WTC11 (cell line): ENCODE measurements around the gene SENP1. TPM values are rescaled to one million over a fixed set of nuclear protein-coding genes. Genes with fewer than 3 reads are reported as not detected.
"Not testable (repeated sequence)": the region's sequence is repeated elsewhere in the genome, so short reads cannot be mapped to it uniquely, and the experiment has no call there.

Experiments
- ATAC-seq: fragments of 200-7000 bp; cut with Tn5 transposase; 2 replicates; pipeline ENCODE4 v1.10.0; 2021; ENCODE audit warnings: mild to moderate bottlenecking, moderate library complexity
- CTCF ChIA-PET: fragments of 300-600 bp; sonication (Branson Sonifier 250); formaldehyde crosslinking; loops from one replicate; lab custom pipeline; 2021; ENCODE audit warnings: antibody characterized with exemption; lab: Charles Lee
- POLR2A ChIA-PET: fragments of 350-600 bp; sonication (Branson Sonifier 250); formaldehyde crosslinking; loops from one replicate; lab custom pipeline; 2021; ENCODE audit warnings: antibody characterized with exemption; lab: Charles Lee
- DNase-seq: peaks from one replicate; pipeline ENCODE4 v3.0.0; 2021; ENCODE audit warnings: low spot score
- H3K27ac Mint-ChIP-seq: 2 replicates; pipeline ENCODE4 v1.8.0; 2021; ENCODE audit warnings: mixed read lengths
- H3K27me3 Mint-ChIP-seq: 2 replicates; pipeline ENCODE4 v1.8.0; 2021; ENCODE audit warnings: low read depth, mild to moderate bottlenecking, moderate library complexity, mixed read lengths
- H3K36me3 Mint-ChIP-seq: 2 replicates; pipeline ENCODE4 v1.8.0; 2021; ENCODE audit warnings: mixed read lengths
- H3K4me1 Mint-ChIP-seq: 2 replicates; pipeline ENCODE4 v1.8.0; 2022; ENCODE audit warnings: mixed read lengths
- H3K4me3 Mint-ChIP-seq: 2 replicates; pipeline ENCODE4 v1.8.0; 2021; ENCODE audit warnings: mild to moderate bottlenecking, moderate library complexity, mixed read lengths
- H3K9me3 Mint-ChIP-seq: 2 replicates; pipeline ENCODE4 v1.8.0; 2021; ENCODE audit warnings: mixed read lengths
- EMX1 ChIP-seq: fragments of 250-450 bp; sonication (Bioruptor Pico); IDR thresholded peaks from 2 replicates; pipeline ENCODE4 v1.8.0; 2021; ENCODE audit warnings: mild to moderate bottlenecking
- ETV6 ChIP-seq: sonication (generic); formaldehyde crosslinking; IDR thresholded peaks from 2 replicates; pipeline ENCODE4 v1.8.1; 2022; ENCODE audit warnings: mild to moderate bottlenecking, missing genetic modification reagents
- FOXJ3 ChIP-seq: sonication (generic); formaldehyde crosslinking; IDR thresholded peaks from 2 replicates; pipeline ENCODE4 v1.9.0; 2021; ENCODE audit warnings: missing genetic modification reagents, mild to moderate bottlenecking, borderline replicate concordance
- HMGA2 ChIP-seq: fragments of 250-450 bp; sonication (Bioruptor Pico); IDR thresholded peaks from 2 replicates; pipeline ENCODE4 v1.4.0; 2021; ENCODE audit warnings: mild to moderate bottlenecking, moderate library complexity
- IRF2 ChIP-seq: sonication (generic); formaldehyde crosslinking; IDR thresholded peaks from 2 replicates; pipeline ENCODE4 v1.8.0; 2022; ENCODE audit warnings: low read depth, missing genetic modification reagents, borderline replicate concordance
- JAZF1 ChIP-seq: fragments of 250-450 bp; sonication (Bioruptor Pico); IDR thresholded peaks from 2 replicates; pipeline ENCODE4 v1.9.0; 2021; ENCODE audit warnings: moderate library complexity, mild to moderate bottlenecking, inconsistent platforms
- MYBL2 ChIP-seq: sonication (generic); formaldehyde crosslinking; IDR thresholded peaks from 2 replicates; pipeline ENCODE4 v1.8.1; 2023; ENCODE audit warnings: mild to moderate bottlenecking, moderate library complexity, missing genetic modification reagents
- NR1H2 ChIP-seq: sonication (generic); formaldehyde crosslinking; IDR thresholded peaks from 2 replicates; pipeline ENCODE4 v1.9.0; 2021; ENCODE audit warnings: mild to moderate bottlenecking, moderate library complexity, missing genetic modification reagents
- NR2C2 ChIP-seq: sonication (generic); formaldehyde crosslinking; IDR thresholded peaks from 2 replicates; pipeline ENCODE4 v1.8.0; 2022; ENCODE audit warnings: mild to moderate bottlenecking, missing genetic modification reagents
- NR3C1 ChIP-seq: sonication (generic); formaldehyde crosslinking; conservative IDR thresholded peaks from 2 replicates; pipeline ENCODE4 v1.8.1; 2023; ENCODE audit warnings: low read depth, mild to moderate bottlenecking, missing genetic modification reagents
- RORB ChIP-seq: fragments of 250-450 bp; sonication (Bioruptor Pico); IDR thresholded peaks from 2 replicates; pipeline ENCODE4 v1.9.0; 2021; ENCODE audit warnings: mild to moderate bottlenecking
- TEAD4 ChIP-seq: sonication (generic); formaldehyde crosslinking; IDR thresholded peaks from 2 replicates; pipeline ENCODE4 v1.8.0; 2022; ENCODE audit warnings: mild to moderate bottlenecking, missing genetic modification reagents
- ZBTB21 ChIP-seq: sonication (generic); formaldehyde crosslinking; IDR thresholded peaks from 2 replicates; pipeline ENCODE4 v1.8.1; 2023; ENCODE audit warnings: mild to moderate bottlenecking, missing genetic modification reagents, borderline replicate concordance
- ZNF138 ChIP-seq: sonication (generic); formaldehyde crosslinking; conservative IDR thresholded peaks from 2 replicates; pipeline ENCODE4 v1.8.1; 2022; ENCODE audit warnings: mild to moderate bottlenecking, moderate library complexity, missing genetic modification reagents
- ZNF219 ChIP-seq: sonication (generic); formaldehyde crosslinking; IDR thresholded peaks from 2 replicates; pipeline ENCODE4 v1.8.0; 2023; ENCODE audit warnings: missing genetic modification reagents, mild to moderate bottlenecking, borderline replicate concordance
- ZNF317 ChIP-seq: sonication (generic); formaldehyde crosslinking; IDR thresholded peaks from 2 replicates; pipeline ENCODE4 v1.8.1; 2023; ENCODE audit warnings: low read depth, mild to moderate bottlenecking, moderate library complexity, missing genetic modification reagents, borderline replicate concordance
- ZNF671 ChIP-seq: fragments of 250-450 bp; sonication (Bioruptor Pico); IDR thresholded peaks from 2 replicates; pipeline ENCODE4 v1.8.0; 2021; ENCODE audit warnings: mild to moderate bottlenecking
- total RNA-seq: library from RNA; stranded (reverse); gene quantifications from 3 replicates; pipeline ENCODE4 v1.2.3, GENCODE V29; 2021
- TF ChIP-seq, protein P1 (sequence below): sonication (generic); formaldehyde crosslinking; IDR thresholded peaks from 2 replicates; pipeline ENCODE4 v1.8.1; 2022; ENCODE audit warnings: low read depth, missing genetic modification reagents, borderline replicate concordance
- TF ChIP-seq, protein P2 (sequence below): fragments of 250-450 bp; sonication (Bioruptor Pico); IDR thresholded peaks from 2 replicates; pipeline ENCODE4 v1.8.0; 2021; ENCODE audit warnings: mild to moderate bottlenecking
- TF ChIP-seq, protein P3 (sequence below): sonication (generic); formaldehyde crosslinking; IDR thresholded peaks from 2 replicates; pipeline ENCODE4 v1.8.0; 2022; ENCODE audit warnings: mild to moderate bottlenecking, missing genetic modification reagents
- TF ChIP-seq, protein P4 (sequence below): sonication (generic); formaldehyde crosslinking; conservative IDR thresholded peaks from 2 replicates; pipeline ENCODE4 v1.8.1; 2023; ENCODE audit warnings: mild to moderate bottlenecking, low read depth, missing genetic modification reagents, moderate library complexity
- TF ChIP-seq, protein P5 (sequence below): fragments of 250-450 bp; sonication (Bioruptor Pico); IDR thresholded peaks from 2 replicates; pipeline ENCODE4 v1.9.0; 2021; ENCODE audit warnings: mild to moderate bottlenecking

Gene SENP1
- total RNA-seq, 1 experiment from 2014 or later = 20.4 TPM

DNA sequence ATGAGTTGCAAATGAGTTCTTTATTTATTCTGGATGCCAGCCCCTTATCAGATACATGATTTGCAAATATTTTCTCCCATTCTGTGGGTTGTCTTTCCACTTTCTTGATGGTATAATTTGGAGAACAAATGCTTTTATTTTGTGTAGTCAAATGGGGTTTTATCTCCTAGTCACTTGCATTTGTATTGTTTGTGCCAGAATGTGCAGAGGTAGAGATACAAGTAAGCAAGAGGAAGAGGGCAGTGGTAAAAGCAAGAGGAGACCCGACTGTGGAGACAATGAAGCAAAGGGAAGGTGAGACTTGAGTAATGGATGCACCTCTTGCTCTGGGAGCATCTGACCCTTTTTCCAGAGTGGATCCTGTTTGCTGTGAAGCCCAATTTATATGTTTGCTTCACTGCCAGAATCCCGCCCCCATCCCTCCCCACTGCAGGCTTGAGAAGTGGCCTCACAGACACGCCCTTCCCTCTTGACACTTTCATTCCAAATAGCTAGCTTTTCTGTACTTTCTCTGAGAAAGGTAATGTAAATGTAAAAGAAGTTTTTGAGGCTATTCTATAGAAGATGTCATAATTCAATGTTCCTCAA, 12.5 kb upstream of the SENP1 start:
- ATAC-seq = no peak
- peaks cover 17% of the 10 kb centered on the region for H3K9me3 Mint-ChIP-seq
- peaks cover 18% of the 10 kb centered on the region for H3K27me3 Mint-ChIP-seq

DNA sequence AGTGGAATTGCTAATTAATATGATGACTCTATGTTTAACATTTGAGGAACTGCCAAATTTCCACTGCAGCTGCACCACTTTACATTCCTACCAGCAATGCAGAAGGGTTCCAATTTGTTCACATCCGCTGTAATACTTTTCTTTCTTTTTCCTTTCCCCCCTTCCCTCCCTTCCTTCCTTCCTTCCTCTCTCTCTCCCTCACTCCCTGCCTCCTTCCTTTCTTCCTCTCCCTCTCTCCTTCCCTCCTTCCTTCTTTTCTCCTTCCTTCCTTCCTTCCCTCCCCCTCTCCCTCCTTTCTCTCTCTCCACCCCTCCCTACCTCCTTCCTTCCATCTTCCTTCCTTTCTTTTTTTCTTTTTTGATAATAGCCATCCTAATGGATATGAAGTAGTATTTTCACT, 10.1 kb upstream of the SENP1 start:
- TF ChIP-seq MYBL2 (CRISPR knock-in tag) = no peak
- TF ChIP-seq, protein P1, sequence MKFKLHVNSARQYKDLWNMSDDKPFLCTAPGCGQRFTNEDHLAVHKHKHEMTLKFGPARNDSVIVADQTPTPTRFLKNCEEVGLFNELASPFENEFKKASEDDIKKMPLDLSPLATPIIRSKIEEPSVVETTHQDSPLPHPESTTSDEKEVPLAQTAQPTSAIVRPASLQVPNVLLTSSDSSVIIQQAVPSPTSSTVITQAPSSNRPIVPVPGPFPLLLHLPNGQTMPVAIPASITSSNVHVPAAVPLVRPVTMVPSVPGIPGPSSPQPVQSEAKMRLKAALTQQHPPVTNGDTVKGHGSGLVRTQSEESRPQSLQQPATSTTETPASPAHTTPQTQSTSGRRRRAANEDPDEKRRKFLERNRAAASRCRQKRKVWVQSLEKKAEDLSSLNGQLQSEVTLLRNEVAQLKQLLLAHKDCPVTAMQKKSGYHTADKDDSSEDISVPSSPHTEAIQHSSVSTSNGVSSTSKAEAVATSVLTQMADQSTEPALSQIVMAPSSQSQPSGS = no peak
- TF ChIP-seq, protein P2, sequence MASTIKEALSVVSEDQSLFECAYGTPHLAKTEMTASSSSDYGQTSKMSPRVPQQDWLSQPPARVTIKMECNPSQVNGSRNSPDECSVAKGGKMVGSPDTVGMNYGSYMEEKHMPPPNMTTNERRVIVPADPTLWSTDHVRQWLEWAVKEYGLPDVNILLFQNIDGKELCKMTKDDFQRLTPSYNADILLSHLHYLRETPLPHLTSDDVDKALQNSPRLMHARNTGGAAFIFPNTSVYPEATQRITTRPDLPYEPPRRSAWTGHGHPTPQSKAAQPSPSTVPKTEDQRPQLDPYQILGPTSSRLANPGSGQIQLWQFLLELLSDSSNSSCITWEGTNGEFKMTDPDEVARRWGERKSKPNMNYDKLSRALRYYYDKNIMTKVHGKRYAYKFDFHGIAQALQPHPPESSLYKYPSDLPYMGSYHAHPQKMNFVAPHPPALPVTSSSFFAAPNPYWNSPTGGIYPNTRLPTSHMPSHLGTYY (CRISPR knock-in tag) = no peak
- no peak for TF ChIP-seq ZNF317 (CRISPR knock-in tag)
- no peak for TF ChIP-seq JAZF1 (CRISPR knock-in tag)
- TF ChIP-seq FOXJ3 = no peak
- no peak for TF ChIP-seq ZBTB21 (CRISPR knock-in tag)
- no peak for TF ChIP-seq ZNF671 (CRISPR knock-in tag)
- no peak for TF ChIP-seq EMX1 (CRISPR knock-in tag)
- TF ChIP-seq, protein P3, sequence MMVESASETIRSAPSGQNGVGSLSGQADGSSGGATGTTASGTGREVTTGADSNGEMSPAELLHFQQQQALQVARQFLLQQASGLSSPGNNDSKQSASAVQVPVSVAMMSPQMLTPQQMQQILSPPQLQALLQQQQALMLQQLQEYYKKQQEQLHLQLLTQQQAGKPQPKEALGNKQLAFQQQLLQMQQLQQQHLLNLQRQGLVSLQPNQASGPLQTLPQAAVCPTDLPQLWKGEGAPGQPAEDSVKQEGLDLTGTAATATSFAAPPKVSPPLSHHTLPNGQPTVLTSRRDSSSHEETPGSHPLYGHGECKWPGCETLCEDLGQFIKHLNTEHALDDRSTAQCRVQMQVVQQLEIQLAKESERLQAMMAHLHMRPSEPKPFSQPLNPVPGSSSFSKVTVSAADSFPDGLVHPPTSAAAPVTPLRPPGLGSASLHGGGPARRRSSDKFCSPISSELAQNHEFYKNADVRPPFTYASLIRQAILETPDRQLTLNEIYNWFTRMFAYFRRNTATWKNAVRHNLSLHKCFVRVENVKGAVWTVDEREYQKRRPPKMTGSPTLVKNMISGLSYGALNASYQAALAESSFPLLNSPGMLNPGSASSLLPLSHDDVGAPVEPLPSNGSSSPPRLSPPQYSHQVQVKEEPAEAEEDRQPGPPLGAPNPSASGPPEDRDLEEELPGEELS (CRISPR knock-in tag) = no peak
- no peak for TF ChIP-seq NR2C2
- TF ChIP-seq IRF2 (CRISPR knock-in tag) = no peak
- TF ChIP-seq NR1H2 = no peak
- TF ChIP-seq TEAD4 (CRISPR knock-in tag) = no peak
- no peak for TF ChIP-seq NR3C1 (CRISPR knock-in tag)
- TF ChIP-seq, protein P4, sequence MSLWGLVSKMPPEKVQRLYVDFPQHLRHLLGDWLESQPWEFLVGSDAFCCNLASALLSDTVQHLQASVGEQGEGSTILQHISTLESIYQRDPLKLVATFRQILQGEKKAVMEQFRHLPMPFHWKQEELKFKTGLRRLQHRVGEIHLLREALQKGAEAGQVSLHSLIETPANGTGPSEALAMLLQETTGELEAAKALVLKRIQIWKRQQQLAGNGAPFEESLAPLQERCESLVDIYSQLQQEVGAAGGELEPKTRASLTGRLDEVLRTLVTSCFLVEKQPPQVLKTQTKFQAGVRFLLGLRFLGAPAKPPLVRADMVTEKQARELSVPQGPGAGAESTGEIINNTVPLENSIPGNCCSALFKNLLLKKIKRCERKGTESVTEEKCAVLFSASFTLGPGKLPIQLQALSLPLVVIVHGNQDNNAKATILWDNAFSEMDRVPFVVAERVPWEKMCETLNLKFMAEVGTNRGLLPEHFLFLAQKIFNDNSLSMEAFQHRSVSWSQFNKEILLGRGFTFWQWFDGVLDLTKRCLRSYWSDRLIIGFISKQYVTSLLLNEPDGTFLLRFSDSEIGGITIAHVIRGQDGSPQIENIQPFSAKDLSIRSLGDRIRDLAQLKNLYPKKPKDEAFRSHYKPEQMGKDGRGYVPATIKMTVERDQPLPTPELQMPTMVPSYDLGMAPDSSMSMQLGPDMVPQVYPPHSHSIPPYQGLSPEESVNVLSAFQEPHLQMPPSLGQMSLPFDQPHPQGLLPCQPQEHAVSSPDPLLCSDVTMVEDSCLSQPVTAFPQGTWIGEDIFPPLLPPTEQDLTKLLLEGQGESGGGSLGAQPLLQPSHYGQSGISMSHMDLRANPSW (CRISPR knock-in tag) = no peak
- TF ChIP-seq HMGA2 = no peak
- TF ChIP-seq RORB (CRISPR knock-in tag) = no peak
- TF ChIP-seq ZNF219 (CRISPR knock-in tag) = no peak
- Mint-ChIP-seq H3K4me1 (peaks cover 16% of the 10 kb centered on the region), H3K27me3 (peaks cover 18% of the 10 kb centered on the region), H3K4me3 (no peak overlapping the region), H3K36me3 (peaks cover 11% of the 10 kb centered on the region; the same call in 1 of the 2 replicates), H3K27ac (no peak overlapping the region), H3K9me3 (peaks cover 17% of the 10 kb centered on the region)
- POLR2A ChIA-PET = no interaction called here
- ATAC-seq = no peak
- CTCF ChIA-PET = no interaction called here
- no peak for DNase-seq

More for the DNA sequence above, 12.5 kb upstream of the SENP1 start:
- CTCF ChIA-PET = interaction anchor here (1.0 to 2.2 kb wide), 8 partner anchors 11 to 280 kb away, joined by 3 to 16 read pairs (median 5); partner anchors contain the start of genes ASB8, SENP1, TMEM106C and VDR
- Mint-ChIP-seq H3K36me3 (peaks cover 18% of the 10 kb centered on the region), H3K27ac (peak overlapping the region; percentile 61; the same call in 1 of the 2 replicates), H3K4me1 (peaks cover 16% of the 10 kb centered on the region), H3K4me3 (peak overlapping the region; percentile 92)
- TF ChIP-seq, protein P5, sequence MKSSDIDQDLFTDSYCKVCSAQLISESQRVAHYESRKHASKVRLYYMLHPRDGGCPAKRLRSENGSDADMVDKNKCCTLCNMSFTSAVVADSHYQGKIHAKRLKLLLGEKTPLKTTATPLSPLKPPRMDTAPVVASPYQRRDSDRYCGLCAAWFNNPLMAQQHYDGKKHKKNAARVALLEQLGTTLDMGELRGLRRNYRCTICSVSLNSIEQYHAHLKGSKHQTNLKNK (CRISPR knock-in tag) = no peak
- no peak for TF ChIP-seq ZNF138 (CRISPR knock-in tag)
- no peak for TF ChIP-seq ETV6 (CRISPR knock-in tag)
- TF ChIP-seq EMX1 (CRISPR knock-in tag) = no peak
- POLR2A ChIA-PET = interaction anchor here (0.7 to 2.2 kb wide), 7 partner anchors 9 to 1706 kb away, joined by 3 to 16 read pairs (median 5); partner anchors contain the start of genes ASB8, SENP1 and TMEM106C
- peak; percentile 14 for DNase-seq

DNA sequence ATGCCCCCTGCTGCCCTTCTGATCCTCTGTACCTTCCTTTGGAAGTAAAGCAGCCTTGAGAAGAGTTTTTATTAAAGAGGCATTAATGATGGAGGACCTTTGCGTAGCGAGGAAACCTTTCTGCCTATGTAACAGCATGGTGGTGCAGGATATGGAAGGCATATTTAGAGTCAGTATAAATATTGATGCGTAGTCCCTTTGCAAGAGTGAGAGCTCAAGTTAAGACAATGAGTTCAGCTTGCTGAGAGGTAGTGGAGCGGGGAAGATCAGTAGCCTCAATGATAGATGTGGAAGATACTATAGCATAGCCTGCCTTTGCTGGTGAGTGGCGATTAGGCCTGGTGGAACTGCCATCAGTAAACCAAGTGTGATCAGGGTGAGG, 5.4 kb upstream of the SENP1 start:
- H3K27ac Mint-ChIP-seq, CTCF ChIA-PET, ATAC-seq, DNase-seq, H3K4me3 Mint-ChIP-seq, H3K4me1 Mint-ChIP-seq, POLR2A ChIA-PET: not testable (repeated sequence)
- peaks cover 11% of the 10 kb centered on the region; the same call in 1 of the 2 replicates for H3K36me3 Mint-ChIP-seq
- peaks cover 44% of the 10 kb centered on the region for H3K27me3 Mint-ChIP-seq
- peaks cover 17% of the 10 kb centered on the region for H3K9me3 Mint-ChIP-seq
